Uterus (tissue), 2 donors: Measurements from ENCODE around the gene ATP1A1.

ENCODE experiments used
- POLR2A ChIP-seq, 2 donors: fragments of 450-650 bp; IDR thresholded peaks; one replicate each; pipeline ENCODE4 v1.6.1; 2016; ENCODE audit warnings: antibody characterized with exemption in 2 of 2, mild to moderate bottlenecking in 1 of 2, moderate library complexity in 1 of 2
- TF ChIP-seq, protein P1 (sequence below), 4 experiments: fragments of 200-600 bp in 2 of 4; fragments of 450-650 bp in 2 of 4; sonication (generic) in 2 of 4; IDR thresholded peaks; one replicate each; pipeline ENCODE4 v1.5.1; 2016 to 2019; ENCODE audit warnings: antibody characterized with exemption in 4 of 4, mild to moderate bottlenecking in 2 of 4, moderate library complexity in 1 of 4

DNA sequence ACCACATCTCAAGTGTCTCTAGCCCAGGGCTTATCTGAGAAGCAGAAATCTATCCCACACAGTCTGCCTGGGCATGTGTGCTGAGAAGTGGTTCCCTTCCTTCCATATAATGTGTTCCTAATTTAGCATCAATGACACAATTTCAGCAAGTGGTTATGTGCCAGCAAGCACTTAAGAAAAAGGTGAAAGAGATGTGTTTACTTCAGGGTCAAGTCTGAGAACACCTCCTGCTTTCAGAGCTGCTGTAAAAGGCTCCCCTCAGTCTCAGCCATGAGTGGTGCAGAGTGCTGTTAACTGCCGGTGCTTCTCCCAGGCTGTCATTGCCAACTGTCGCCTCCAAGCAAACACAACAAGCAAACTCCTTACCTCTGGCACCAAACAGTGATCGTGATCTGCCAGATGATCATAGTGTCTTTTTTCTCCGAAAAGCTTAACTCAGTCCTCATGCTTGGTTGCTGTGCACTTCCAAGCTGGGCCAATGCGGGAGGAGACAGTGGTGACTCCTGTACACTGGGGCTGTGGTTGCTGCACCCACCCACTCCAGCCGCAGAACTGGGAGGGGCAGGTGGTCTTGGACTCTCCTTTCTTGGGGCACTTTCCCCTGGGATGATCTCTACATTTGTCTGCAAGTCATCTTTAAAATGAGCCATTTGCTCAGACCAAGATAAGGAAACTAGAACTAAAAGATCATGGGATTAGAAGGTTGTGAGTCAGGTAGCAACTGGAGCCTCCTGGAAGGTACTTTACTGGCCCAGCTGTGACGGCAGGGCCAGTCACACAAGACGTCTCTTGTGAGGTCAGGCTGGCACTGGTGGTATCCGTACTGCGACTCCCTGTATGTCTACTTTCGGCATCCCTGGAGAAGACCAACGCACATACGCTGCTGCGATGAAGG, 32.4 kb downstream of the ATP1A1 start:
- TF ChIP-seq, protein P1, sequence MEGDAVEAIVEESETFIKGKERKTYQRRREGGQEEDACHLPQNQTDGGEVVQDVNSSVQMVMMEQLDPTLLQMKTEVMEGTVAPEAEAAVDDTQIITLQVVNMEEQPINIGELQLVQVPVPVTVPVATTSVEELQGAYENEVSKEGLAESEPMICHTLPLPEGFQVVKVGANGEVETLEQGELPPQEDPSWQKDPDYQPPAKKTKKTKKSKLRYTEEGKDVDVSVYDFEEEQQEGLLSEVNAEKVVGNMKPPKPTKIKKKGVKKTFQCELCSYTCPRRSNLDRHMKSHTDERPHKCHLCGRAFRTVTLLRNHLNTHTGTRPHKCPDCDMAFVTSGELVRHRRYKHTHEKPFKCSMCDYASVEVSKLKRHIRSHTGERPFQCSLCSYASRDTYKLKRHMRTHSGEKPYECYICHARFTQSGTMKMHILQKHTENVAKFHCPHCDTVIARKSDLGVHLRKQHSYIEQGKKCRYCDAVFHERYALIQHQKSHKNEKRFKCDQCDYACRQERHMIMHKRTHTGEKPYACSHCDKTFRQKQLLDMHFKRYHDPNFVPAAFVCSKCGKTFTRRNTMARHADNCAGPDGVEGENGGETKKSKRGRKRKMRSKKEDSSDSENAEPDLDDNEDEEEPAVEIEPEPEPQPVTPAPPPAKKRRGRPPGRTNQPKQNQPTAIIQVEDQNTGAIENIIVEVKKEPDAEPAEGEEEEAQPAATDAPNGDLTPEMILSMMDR (IDR thresholded peaks at IDR 0.05) = no peak
- no peak for TF ChIP-seq POLR2A (IDR thresholded peaks at IDR 0.05)
